Measurements from ENCODE around the gene MYEOV. TPM values are rescaled to one million over a fixed set of nuclear protein-coding genes. Genes with fewer than 3 reads are reported as not detected.

Gene MYEOV
- total and polyA plus RNA-seq, 9 of the 15 experiments (the other 6 are each of a cell fraction or from before 2014, with no cell fraction given) = 10.2 to 133 (median 32.2) TPM

DNA sequence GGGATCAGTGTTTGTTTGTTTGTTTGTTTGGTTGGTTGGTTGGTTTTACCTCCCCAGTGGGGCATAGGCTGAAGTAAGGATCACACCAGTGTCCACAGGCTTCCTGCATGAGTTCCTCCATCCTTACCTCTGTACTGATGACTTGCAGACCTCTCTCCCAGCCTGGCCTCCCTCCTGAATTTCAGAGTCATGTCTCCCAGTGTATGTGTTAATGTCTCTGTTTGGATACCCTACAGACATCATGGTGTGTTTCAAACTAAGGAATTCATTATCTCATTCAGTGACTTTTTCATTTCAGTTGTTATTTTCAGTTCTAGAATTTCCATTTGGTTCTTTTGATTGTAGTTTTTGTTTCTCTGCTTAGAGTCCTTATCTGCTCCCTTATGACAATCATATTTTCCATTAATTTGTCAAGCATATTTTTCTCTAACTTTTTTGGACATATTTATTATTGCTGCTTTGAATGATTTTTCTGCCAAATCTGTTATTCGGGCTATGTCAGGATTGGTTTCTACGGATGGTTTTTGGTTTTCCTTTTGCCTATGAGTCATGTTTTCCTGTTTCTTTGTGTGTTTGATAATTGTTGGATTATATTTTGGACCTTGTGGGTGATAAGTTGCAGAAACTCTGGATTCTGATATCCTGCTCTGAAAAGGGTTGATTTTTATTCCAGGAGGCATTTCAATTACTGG is 23.6 kb downstream of the MYEOV start:
- no peaks in the 10 kb centered on the region; the same call in 2 of the 3 replicates for H3K36me3 ChIP-seq (ENCODE audit: control insufficient read depth, insufficient read depth, low read length)
- no peak for FAIRE-seq
- WGBS (ENCODE audit: insufficient coverage, low coverage, missing lambda C conversion rate) = 59% methylated on average over 2 of the region's 2 CpGs

More for the DNA sequence above, 23.6 kb downstream of the MYEOV start:
- Histone ChIP-seq H3K9me1 (ENCODE audit: control insufficient read depth, insufficient read depth, low read length) (no peaks in the 10 kb centered on the region), H3K79me2 (ENCODE audit: control insufficient read depth, insufficient read depth, low read length) (peaks cover 11% of the 10 kb centered on the region; the same call in 2 of the 3 replicates), H4K20me1 (replicated peaks; ENCODE audit: control insufficient read depth, insufficient read depth, low read length) (0 out of 2 replicates have a peak, but pooled peaks cover 5% of the 10 kb centered on the region), H3K9ac (ENCODE audit: insufficient read depth in 1 of 2, low read depth in 2 of 2, low read length in 2 of 2) (no peak overlapping the region), H2AFZ (ENCODE audit: low read depth, low read length) (no peak overlapping the region), H3K27ac (ENCODE audit: extremely low read depth, low read depth, low read length) (no peak overlapping the region), H3K9me3 (replicated peaks; ENCODE audit: control insufficient read depth, insufficient read depth, low read depth, low read length) (no peaks in the 10 kb centered on the region; the same call in 1 of the 2 replicates), H3K27me3 (ENCODE audit: control insufficient read depth in 2 of 2, insufficient read depth in 2 of 2, low read length in 2 of 2) (no peaks in the 10 kb centered on the region), H3K4me1 (replicated peaks in 1 of 2; ENCODE audit: control insufficient read depth in 2 of 2, insufficient read depth in 2 of 2, low read length in 2 of 2) (no peaks in the 10 kb centered on the region), H3K4me3 (no peak overlapping the region), H3K4me2 (ENCODE audit: insufficient read depth, low read length) (no peak overlapping the region)
- ATAC-seq (no peak), DNase-seq (ENCODE audit: extremely low read depth in 1 of 4, low spot score in 3 of 4) (no peak)
- CTCF ChIA-PET (ENCODE audit: low intra/inter-chr PET ratio) = no interaction called here
- intact Hi-C loops (cut with micrococcal nuclease) = no loop called here
- no peak for TF ChIP-seq PYGO2 (tag; IDR thresholded peaks at IDR 0.05)
- TF ChIP-seq FOSL1 (tag; conservative IDR thresholded peaks at IDR 0.05) = 0 out of 2 replicates have a peak, but pooled peaks have one; percentile 43
- TF ChIP-seq NR1H2 (CRISPR knock-in tag; IDR thresholded peaks at IDR 0.05) = no peak
- TF ChIP-seq, protein P1, sequence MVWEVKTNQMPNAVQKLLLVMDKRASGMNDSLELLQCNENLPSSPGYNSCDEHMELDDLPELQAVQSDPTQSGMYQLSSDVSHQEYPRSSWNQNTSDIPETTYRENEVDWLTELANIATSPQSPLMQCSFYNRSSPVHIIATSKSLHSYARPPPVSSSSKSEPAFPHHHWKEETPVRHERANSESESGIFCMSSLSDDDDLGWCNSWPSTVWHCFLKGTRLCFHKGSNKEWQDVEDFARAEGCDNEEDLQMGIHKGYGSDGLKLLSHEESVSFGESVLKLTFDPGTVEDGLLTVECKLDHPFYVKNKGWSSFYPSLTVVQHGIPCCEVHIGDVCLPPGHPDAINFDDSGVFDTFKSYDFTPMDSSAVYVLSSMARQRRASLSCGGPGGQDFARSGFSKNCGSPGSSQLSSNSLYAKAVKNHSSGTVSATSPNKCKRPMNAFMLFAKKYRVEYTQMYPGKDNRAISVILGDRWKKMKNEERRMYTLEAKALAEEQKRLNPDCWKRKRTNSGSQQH (CRISPR knock-in tag; IDR thresholded peaks at IDR 0.05) = no peak
- TF ChIP-seq ZNF239 (CRISPR knock-in tag; IDR thresholded peaks at IDR 0.05) = no peak
- no peak for TF ChIP-seq KLF16 (IDR thresholded peaks at IDR 0.05)
- TF ChIP-seq HDAC3 (IDR thresholded peaks at IDR 0.05; ENCODE audit: borderline replicate concordance, partially characterized antibody) = no peak
- in situ Hi-C loops (cut with MboI) = no loop called here
- no TSS peak for BruUV-seq (replicated peaks)
- POLR2A ChIA-PET = no interaction called here

Data from K562 (cell line).